Suprapubic skin (tissue), 3 donors: Measurements from ENCODE around the gene EXOSC10.

ENCODE experiments used
- POLR2A ChIP-seq, 2 donors: fragments of 450-650 bp; IDR thresholded peaks; one replicate each; pipeline ENCODE4 v1.6.1; 2017; ENCODE audit warnings: antibody characterized with exemption in 2 of 2, mild to moderate bottlenecking in 2 of 2, moderate library complexity in 2 of 2
- TF ChIP-seq, protein P1 (sequence below), 2 donors: fragments of 200-600 bp in 1 of 2; fragments of 450-650 bp in 1 of 2; sonication (generic) in 1 of 2; IDR thresholded peaks; one replicate each; pipeline ENCODE4 v1.5.1; 2016 to 2019; ENCODE audit warnings: antibody characterized with exemption in 2 of 2, mild to moderate bottlenecking in 1 of 2, moderate library complexity in 1 of 2

- no peak for TF ChIP-seq POLR2A (IDR thresholded peaks at IDR 0.05)
- TF ChIP-seq, protein P1, sequence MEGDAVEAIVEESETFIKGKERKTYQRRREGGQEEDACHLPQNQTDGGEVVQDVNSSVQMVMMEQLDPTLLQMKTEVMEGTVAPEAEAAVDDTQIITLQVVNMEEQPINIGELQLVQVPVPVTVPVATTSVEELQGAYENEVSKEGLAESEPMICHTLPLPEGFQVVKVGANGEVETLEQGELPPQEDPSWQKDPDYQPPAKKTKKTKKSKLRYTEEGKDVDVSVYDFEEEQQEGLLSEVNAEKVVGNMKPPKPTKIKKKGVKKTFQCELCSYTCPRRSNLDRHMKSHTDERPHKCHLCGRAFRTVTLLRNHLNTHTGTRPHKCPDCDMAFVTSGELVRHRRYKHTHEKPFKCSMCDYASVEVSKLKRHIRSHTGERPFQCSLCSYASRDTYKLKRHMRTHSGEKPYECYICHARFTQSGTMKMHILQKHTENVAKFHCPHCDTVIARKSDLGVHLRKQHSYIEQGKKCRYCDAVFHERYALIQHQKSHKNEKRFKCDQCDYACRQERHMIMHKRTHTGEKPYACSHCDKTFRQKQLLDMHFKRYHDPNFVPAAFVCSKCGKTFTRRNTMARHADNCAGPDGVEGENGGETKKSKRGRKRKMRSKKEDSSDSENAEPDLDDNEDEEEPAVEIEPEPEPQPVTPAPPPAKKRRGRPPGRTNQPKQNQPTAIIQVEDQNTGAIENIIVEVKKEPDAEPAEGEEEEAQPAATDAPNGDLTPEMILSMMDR (IDR thresholded peaks at IDR 0.05): no peak
Observed at GRCh38 chr1:11105586-11105985, 5.9 kb upstream of the EXOSC10 start.
